GM12878 (cell line): Measurements from ENCODE around the gene TMEM214. TPM values are rescaled to one million over a fixed set of nuclear protein-coding genes. Genes with fewer than 3 reads are reported as not detected.

Experiments
- ATAC-seq: fragments of 200-7000 bp; cut with Tn5 transposase; 3 replicates; pipeline ENCODE4 v1.9.1; 2020; ENCODE audit warnings: mild to moderate bottlenecking, moderate library complexity
- BruUV-seq: library from RNA; stranded (reverse); fragments of 400-500 nt; replicated peaks from 2 replicates; lab custom pipeline; 2021; lab: Mats Ljungman, UMichigan
- CTCF ChIA-PET: fragments of 300-600 bp; sonication (Branson Sonifier 250); formaldehyde crosslinking; extraction: SDS; loops from one replicate; lab custom pipeline; 2021; ENCODE audit warnings: inconsistent platforms; lab: Yijun Ruan, JAX
- POLR2A ChIA-PET: fragments of 350-600 bp; formaldehyde crosslinking; extraction: SDS; loops from one replicate; lab custom pipeline; 2021; ENCODE audit warnings: inconsistent platforms; lab: Charles Lee
- RAD21 ChIA-PET: fragments of 300-600 bp; sonication (Branson Sonifier 250); formaldehyde crosslinking; loops from one replicate; lab custom pipeline; 2023; ENCODE audit warnings: antibody characterized with exemption; ENCODE audit not compliant: unreplicated experiment; lab: Charles Lee
- SMC1A ChIA-PET: fragments of 300-600 bp; sonication (Branson Sonifier 250); formaldehyde crosslinking; loops from one replicate; lab custom pipeline; 2023; ENCODE audit not compliant: unreplicated experiment, uncharacterized antibody; lab: Charles Lee
- DNase-seq: peaks from one replicate; pipeline ENCODE4 v3.0.0-alpha.2; 2011; ENCODE audit warnings: low read depth, low spot score
- FAIRE-seq: peaks from 3 replicates; lab custom pipeline; 2011; peaks lifted over from hg19 to GRCh38; lab: Jason Lieb, UNC
- H2AFZ ChIP-seq: 2 replicates; pipeline ENCODE4 v1.6.0; 2011; ENCODE audit warnings: low read depth, low read length, control low read depth; ENCODE audit not compliant: control insufficient read depth
- H3K27ac ChIP-seq: 2 replicates; pipeline ENCODE4 v1.5.1; 2011; ENCODE audit warnings: control low read depth; ENCODE audit not compliant: control insufficient read depth, insufficient read depth
- H3K27me3 ChIP-seq, 2 experiments: replicated peaks in 1 of 2; 2 replicates each; pipeline versions ENCODE4 v1.6.0 to v1.6.1; 2011; ENCODE audit warnings: low read length in 1 of 2; ENCODE audit not compliant: control insufficient read depth in 2 of 2, insufficient read depth in 2 of 2
- H3K36me3 ChIP-seq, 2 experiments: 2 replicates each; pipeline ENCODE4 v1.5.1; 2011; ENCODE audit warnings: low read length in 1 of 2; ENCODE audit not compliant: control insufficient read depth in 2 of 2, insufficient read depth in 2 of 2
- H3K4me1 ChIP-seq: 2 replicates; pipeline ENCODE4 v1.6.1; 2011; ENCODE audit warnings: mild to moderate bottlenecking, low read length, moderate library complexity, mixed read lengths; ENCODE audit not compliant: control insufficient read depth, insufficient read depth
- H3K4me2 ChIP-seq: 2 replicates; pipeline ENCODE4 v1.6.0; 2011; ENCODE audit warnings: control low read depth; ENCODE audit not compliant: control insufficient read depth, insufficient read depth
- H3K4me3 ChIP-seq: fragments of 200-600 bp; sonication (generic); 2 replicates; pipeline ENCODE4 v1.5.1; 2016
- H3K79me2 ChIP-seq: 2 replicates; pipeline ENCODE4 v1.6.0; 2011; ENCODE audit warnings: low read length; ENCODE audit not compliant: control insufficient read depth, insufficient read depth
- H3K9ac ChIP-seq: 2 replicates; pipeline ENCODE4 v1.8.0; 2011; ENCODE audit warnings: low read length, control low read depth, mixed read lengths; ENCODE audit not compliant: control insufficient read depth, insufficient read depth
- H3K9me3 ChIP-seq: replicated peaks from 3 replicates; pipeline ENCODE4 v1.5.1; 2011; ENCODE audit warnings: mild to moderate bottlenecking, low read length; ENCODE audit not compliant: control insufficient read depth, insufficient read depth
- H4K20me1 ChIP-seq: 2 replicates; pipeline ENCODE4 v1.6.0; 2011; ENCODE audit not compliant: control insufficient read depth, insufficient read depth
- NRF1 ChIP-seq: conservative IDR thresholded peaks from 2 replicates; pipeline ENCODE4 v1.6.1; 2011; ENCODE audit warnings: mild to moderate bottlenecking, low read depth, low read length, improper control_type of control experiment
- SIX5 ChIP-seq: IDR thresholded peaks from 2 replicates; pipeline ENCODE4 v1.6.1; 2011; ENCODE audit warnings: mild to moderate bottlenecking, low read depth, low read length, moderate library complexity; ENCODE audit not compliant: severe bottlenecking
- ZNF687 ChIP-seq: fragments of 450-650 bp; IDR thresholded peaks from 2 replicates; pipeline ENCODE4 v1.6.1; 2017; ENCODE audit warnings: mild to moderate bottlenecking, moderate library complexity
- WGBS: methylation state at CpG from one replicate; pipeline ENCODE4 v1.1.6; 2016; ENCODE audit warnings: low lambda C conversion rate; ENCODE audit not compliant: insufficient replicate concordance, insufficient coverage; ENCODE audit errors: missing lambda C conversion rate; 5-methylcytosine and 5-hydroxymethylcytosine counted together
- in situ Hi-C: fragments of 300-500 bp; cut with MboI; formaldehyde crosslinking; loops from 9 replicates; pipeline ENCODE4 v1.14.3; 2018; ENCODE audit warnings: mixed read lengths
- intact Hi-C: fragments of 100-400 bp; cut with micrococcal nuclease; formaldehyde crosslinking; loops from one replicate; pipeline ENCODE4 v1.14.2; 2022; ENCODE audit not compliant: unreplicated experiment
- polyA plus RNA-seq, 11 experiments: library from polyadenylated mRNA; depleted of rRNA in 4 of 11; unstranded in 6 of 11; stranded (reverse) in 5 of 11; fragments of >200 nt; fragmentation: Nextera tagmentation in 4 of 11; fragmentation: Illumina TruSeq in 1 of 11; extraction: Ambion mirVana in 4 of 11; extraction: Trizol in 1 of 11; gene quantifications; 1 replicate in 1 of 11; 2 replicates in 10 of 11; pipeline versions ENCODE4 v1.2.1 to v1.2.3, GENCODE V29; 2011 to 2016; ENCODE audit warnings: inconsistent platforms in 2 of 11, missing spikeins in 2 of 11, low read depth in 1 of 11
- total RNA-seq, 4 experiments: library from RNA; depleted of rRNA in 3 of 4; stranded (reverse); fragments of >200 nt in 3 of 4; fragmentation: Illumina TruSeq in 1 of 4; extraction: Trizol in 1 of 4; gene quantifications; 2 replicates each; pipeline versions ENCODE4 v1.2.1 to v1.2.3, GENCODE V29; 2013 to 2021

The TMEM214 gene
- total and polyA plus RNA-seq, 10 of the 15 experiments (the other 5 are each of a cell fraction or from before 2014, with no cell fraction given): 10.4 to 79.2 (median 45.0) TPM

GRCh38 chr2:27038012-27038411 lies 5.2 kb downstream of the TMEM214 start:
- FAIRE-seq (no peak), DNase-seq (no peak), ATAC-seq (no peak)
- Histone ChIP-seq H3K27me3 (no peaks in the 10 kb centered on the region), H2AFZ (no peak overlapping the region), H3K9ac (no peak overlapping the region), H3K36me3 (peaks cover 39 to 49% of the 10 kb centered on the region in 2 experiments), H3K4me2 (no peak overlapping the region), H3K4me3 (no peak overlapping the region), H3K9me3 (no peaks in the 10 kb centered on the region), H3K4me1 (peaks cover 47% of the 10 kb centered on the region), H3K79me2 (peaks cover 27% of the 10 kb centered on the region), H4K20me1 (no peaks in the 10 kb centered on the region), H3K27ac (no peak overlapping the region)
- ChIA-PET CTCF (interaction anchor here (5.2 kb wide), 1 partner anchor 12 kb away, joined by 26 read pairs; the partner anchor contains the start of gene AGBL5), RAD21 (interaction anchor here (1.4 kb wide), 1 partner anchor 76 kb away, joined by 3 read pairs; no protein-coding TSS in a partner anchor), SMC1A (interaction anchor here (1.4 kb wide), 1 partner anchor 22 kb away, joined by 5 read pairs; no protein-coding TSS in a partner anchor), POLR2A (interaction anchor here (0.6 to 5.3 kb wide), 2 partner anchors 12 to 45 kb away, joined by 3 to 45 read pairs; partner anchors contain the start of gene AGBL5)
- no peak for TF ChIP-seq SIX5
- no peak for TF ChIP-seq ZNF687
- no peak for TF ChIP-seq NRF1
- in situ Hi-C loops: no loop called here
- no TSS peak for BruUV-seq
- intact Hi-C loops: no loop called here
- WGBS: 91% methylated on average over 6 of the region's 6 CpGs
